Peyer's patch (tissue), 4 donors: ENCODE results near the gene COL23A1.

Experiments used
- POLR2A ChIP-seq, 2 donors: fragments of 450-650 bp; IDR thresholded peaks; one replicate each; pipeline ENCODE4 v1.5.1; 2017; ENCODE audit warnings: antibody characterized with exemption in 2 of 2, mild to moderate bottlenecking in 2 of 2, moderate library complexity in 2 of 2
- TF ChIP-seq, protein P1 (sequence below), 6 experiments: fragments of 450-650 bp in 4 of 6; fragments of 200-600 bp in 2 of 6; sonication (generic) in 1 of 6; IDR thresholded peaks; one replicate each; pipeline ENCODE4 v1.5.1; 2017 to 2019; ENCODE audit warnings: antibody characterized with exemption in 6 of 6, mild to moderate bottlenecking in 3 of 6, moderate library complexity in 1 of 6

DNA sequence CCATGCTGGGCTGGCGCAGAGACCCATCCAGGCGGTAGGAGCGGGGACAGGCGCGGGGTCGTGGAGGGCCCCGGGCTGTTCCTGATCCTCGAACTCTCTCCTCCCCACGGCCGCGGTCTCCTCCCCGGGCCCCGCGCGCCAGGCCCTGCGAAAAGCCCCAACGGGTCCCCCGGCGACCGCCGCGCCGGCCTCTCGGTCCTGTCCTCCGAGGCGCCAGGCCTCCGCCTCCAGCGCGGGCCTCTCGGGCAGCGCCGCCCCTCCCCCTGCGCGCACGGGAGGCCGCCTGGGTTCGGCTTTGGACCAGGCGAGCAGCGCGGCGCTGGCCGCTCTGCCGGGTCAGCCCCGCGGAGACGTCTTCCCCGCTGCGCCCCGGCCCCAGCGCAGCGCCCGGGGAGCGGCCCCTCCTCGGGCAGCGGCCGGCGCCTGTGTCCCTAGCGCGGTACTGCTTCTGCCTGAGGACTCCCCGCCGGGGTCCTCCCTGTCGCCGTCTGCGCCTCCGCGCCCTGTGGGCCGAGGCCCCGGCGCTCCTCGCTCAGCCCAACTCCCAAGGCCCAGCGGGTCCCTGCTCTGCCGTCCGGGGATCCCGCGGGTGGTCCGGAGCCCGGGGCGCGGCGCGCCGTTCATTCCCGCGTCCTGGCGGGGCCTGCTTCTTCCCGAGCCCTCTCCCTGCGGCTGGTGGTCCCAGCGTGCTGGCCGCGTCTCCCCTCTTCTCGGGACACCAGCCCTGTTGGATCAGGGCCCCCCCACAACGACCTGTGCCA lies 13.4 kb downstream of the COL23A1 start:
- TF ChIP-seq, protein P1, sequence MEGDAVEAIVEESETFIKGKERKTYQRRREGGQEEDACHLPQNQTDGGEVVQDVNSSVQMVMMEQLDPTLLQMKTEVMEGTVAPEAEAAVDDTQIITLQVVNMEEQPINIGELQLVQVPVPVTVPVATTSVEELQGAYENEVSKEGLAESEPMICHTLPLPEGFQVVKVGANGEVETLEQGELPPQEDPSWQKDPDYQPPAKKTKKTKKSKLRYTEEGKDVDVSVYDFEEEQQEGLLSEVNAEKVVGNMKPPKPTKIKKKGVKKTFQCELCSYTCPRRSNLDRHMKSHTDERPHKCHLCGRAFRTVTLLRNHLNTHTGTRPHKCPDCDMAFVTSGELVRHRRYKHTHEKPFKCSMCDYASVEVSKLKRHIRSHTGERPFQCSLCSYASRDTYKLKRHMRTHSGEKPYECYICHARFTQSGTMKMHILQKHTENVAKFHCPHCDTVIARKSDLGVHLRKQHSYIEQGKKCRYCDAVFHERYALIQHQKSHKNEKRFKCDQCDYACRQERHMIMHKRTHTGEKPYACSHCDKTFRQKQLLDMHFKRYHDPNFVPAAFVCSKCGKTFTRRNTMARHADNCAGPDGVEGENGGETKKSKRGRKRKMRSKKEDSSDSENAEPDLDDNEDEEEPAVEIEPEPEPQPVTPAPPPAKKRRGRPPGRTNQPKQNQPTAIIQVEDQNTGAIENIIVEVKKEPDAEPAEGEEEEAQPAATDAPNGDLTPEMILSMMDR (IDR thresholded peaks at IDR 0.05) = no peak
- TF ChIP-seq POLR2A (IDR thresholded peaks at IDR 0.05) = no peak
